ENCODE results near the gene CDH4.

- no peak for TF ChIP-seq CTCF (conservative IDR thresholded peaks at IDR 0.05)
- no peak for TF ChIP-seq EZH2 (IDR thresholded peaks at IDR 0.05; ENCODE audit: low read depth)
Measured at GRCh38 chr20:61817575-61817974, 565.5 kb downstream of the CDH4 start.
